GM23338 (cell line): ENCODE data around the gene PIK3CG. TPM values are rescaled to one million over a fixed set of nuclear protein-coding genes. Genes with fewer than 3 reads are reported as not detected.

ENCODE experiments used
- ATAC-seq: fragments of 200-7000 bp; cut with Tn5 transposase; 3 replicates; pipeline ENCODE4 v1.9.1; 2020
- DNase-seq: peaks from one replicate; pipeline ENCODE4 v3.0.0-alpha.2; 2015; ENCODE audit warnings: low spot score
- H2AFZ ChIP-seq: fragments of 200-600 bp; sonication (generic); 2 replicates; pipeline ENCODE4 v1.8.0; 2016; ENCODE audit warnings: antibody characterized with exemption, mild to moderate bottlenecking, moderate library complexity
- H3F3A ChIP-seq: fragments of 200-600 bp; sonication (generic); replicated peaks from 2 replicates; pipeline ENCODE4 v1.8.0; 2017; ENCODE audit warnings: antibody characterized with exemption, mixed run types, low read depth
- H3K27ac ChIP-seq: fragments of 200-600 bp; sonication (generic); 2 replicates; pipeline ENCODE4 v1.6.1; 2016; ENCODE audit warnings: low read depth
- H3K27me3 ChIP-seq: fragments of 200-600 bp; sonication (generic); 2 replicates; pipeline ENCODE4 v1.8.0; 2016; ENCODE audit warnings: mild to moderate bottlenecking, mixed run types, moderate library complexity; ENCODE audit not compliant: insufficient read depth
- H3K36me3 ChIP-seq: fragments of 200-600 bp; sonication (generic); 2 replicates; pipeline ENCODE4 v1.8.0; 2016; ENCODE audit warnings: mild to moderate bottlenecking; ENCODE audit not compliant: insufficient read depth
- H3K4me1 ChIP-seq: fragments of 200-600 bp; sonication (generic); 2 replicates; pipeline ENCODE4 v1.8.0; 2016; ENCODE audit warnings: mild to moderate bottlenecking, moderate library complexity; ENCODE audit not compliant: insufficient read depth
- H3K4me2 ChIP-seq: fragments of 200-600 bp; sonication (generic); 2 replicates; pipeline ENCODE4 v1.7.1; 2017; ENCODE audit warnings: mixed run types
- H3K4me3 ChIP-seq: fragments of 200-600 bp; sonication (generic); 2 replicates; pipeline ENCODE4 v1.6.1; 2016; ENCODE audit warnings: mixed run types
- H3K79me2 ChIP-seq: fragments of 200-600 bp; sonication (generic); replicated peaks from 2 replicates; pipeline ENCODE4 v1.8.0; 2017; ENCODE audit warnings: mild to moderate bottlenecking; ENCODE audit not compliant: insufficient read depth
- H3K9me2 ChIP-seq: fragments of 200-600 bp; sonication (generic); 2 replicates; pipeline ENCODE4 v1.8.0; 2017; ENCODE audit not compliant: insufficient read depth
- H4K20me1 ChIP-seq: fragments of 200-600 bp; sonication (generic); replicated peaks from 2 replicates; pipeline ENCODE4 v1.8.0; 2017; ENCODE audit warnings: mild to moderate bottlenecking; ENCODE audit not compliant: insufficient read depth
- H3K27ac Mint-ChIP-seq: 2 replicates; pipeline ENCODE4 v1.8.0; 2020; ENCODE audit warnings: inconsistent platforms, mild to moderate bottlenecking, moderate library complexity, mixed read lengths
- H3K27me3 Mint-ChIP-seq: 3 replicates; pipeline ENCODE4 v1.8.0; 2022; ENCODE audit warnings: low read depth, mild to moderate bottlenecking, moderate library complexity, mixed read lengths, inconsistent platforms; ENCODE audit not compliant: insufficient read depth, poor library complexity
- H3K36me3 Mint-ChIP-seq: 3 replicates; pipeline ENCODE4 v1.8.0; 2021; ENCODE audit warnings: low read depth, mild to moderate bottlenecking, inconsistent platforms, moderate library complexity, mixed read lengths
- H3K4me1 Mint-ChIP-seq: 3 replicates; pipeline ENCODE4 v1.8.0; 2020; ENCODE audit warnings: mild to moderate bottlenecking, inconsistent platforms, mixed read lengths
- H3K4me3 Mint-ChIP-seq: 3 replicates; pipeline ENCODE4 v1.8.0; 2021; ENCODE audit warnings: moderate library complexity, mild to moderate bottlenecking, inconsistent platforms, mixed read lengths
- H3K9me3 Mint-ChIP-seq: 3 replicates; pipeline ENCODE4 v1.8.0; 2020; ENCODE audit warnings: moderate library complexity, mild to moderate bottlenecking, inconsistent platforms, mixed read lengths
- CTCF ChIP-seq, 2 experiments: fragments of 200-600 bp in 1 of 2; sonication (generic) in 1 of 2; conservative IDR thresholded peaks; 2 replicates each; pipeline versions ENCODE4 v1.5.1 to v1.6.1; 2016 to 2017; ENCODE audit warnings: antibody characterized with exemption in 2 of 2, low read depth in 2 of 2, mild to moderate bottlenecking in 2 of 2, moderate library complexity in 1 of 2
- EZH2phosphoT487 ChIP-seq: fragments of 200-600 bp; sonication (generic); IDR thresholded peaks from one replicate; pipeline ENCODE4 v1.8.1; 2018; ENCODE audit warnings: antibody characterized with exemption; ENCODE audit not compliant: unreplicated experiment
- ZNF462 ChIP-seq: fragments of 250-450 bp; sonication (Bioruptor Pico); IDR thresholded peaks from 2 replicates; pipeline ENCODE4 v1.5.0; 2020; ENCODE audit warnings: mild to moderate bottlenecking, moderate library complexity
- polyA plus RNA-seq: library from polyadenylated mRNA; unstranded; fragments of >200 nt; fragmentation: Nextera tagmentation; extraction: Ambion mirVana; gene quantifications from 2 replicates; pipeline ENCODE4 v1.2.1, GENCODE V29; 2016
- total RNA-seq: library from RNA; depleted of rRNA; stranded (reverse); fragments of >200 nt; shearing (Covaris generic); gene quantifications from 2 replicates; pipeline ENCODE4 v1.2.3, GENCODE V29; 2014

Gene PIK3CG
- total and polyA plus RNA-seq, 2 experiments from 2014 or later = not detected

- TF ChIP-seq ZNF462 (CRISPR knock-in tag) (no peak), CTCF (conservative IDR thresholded peaks at IDR 0.05; ENCODE audit: low read depth in 2 of 2) (no peak)
Measured at GRCh38 chr7:106824458-106824857, 40.6 kb upstream of the PIK3CG start (continued).

- no peak overlapping the region for H2AFZ ChIP-seq
- H3K36me3 ChIP-seq = no peaks in the 10 kb centered on the region
- no peak overlapping the region for H3K4me2 ChIP-seq
- H3K27me3 ChIP-seq = no peaks in the 10 kb centered on the region
- no peaks in the 10 kb centered on the region for H3K4me1 Mint-ChIP-seq
- H3K27ac Mint-ChIP-seq = no peak overlapping the region
- H3K4me3 Mint-ChIP-seq = no peak overlapping the region
- H3K27ac ChIP-seq = no peak overlapping the region
- H3K4me3 ChIP-seq = no peak overlapping the region
- H3K79me2 ChIP-seq = no peaks in the 10 kb centered on the region
- no peaks in the 10 kb centered on the region for H4K20me1 ChIP-seq
- H3K9me2 ChIP-seq = no peaks in the 10 kb centered on the region; the same call in 1 of the 2 replicates
- DNase-seq = no peak
- H3K9me3 Mint-ChIP-seq = no peaks in the 10 kb centered on the region
- H3K4me1 ChIP-seq = no peaks in the 10 kb centered on the region
- no peak for ATAC-seq
- H3F3A ChIP-seq = no peaks in the 10 kb centered on the region
- H3K27me3 Mint-ChIP-seq = no peaks in the 10 kb centered on the region
- H3K36me3 Mint-ChIP-seq = no peaks in the 10 kb centered on the region
- TF ChIP-seq EZH2phosphoT487 (no peak), CTCF (conservative IDR thresholded peaks at IDR 0.05; ENCODE audit: low read depth in 2 of 2) (no peak), ZNF462 (CRISPR knock-in tag) (no peak)
Measured at GRCh38 chr7:106827626-106828025, 37.5 kb upstream of the PIK3CG start.
